Karpas-422 (cell line): Measurements from ENCODE around the gene MAP7D1. TPM values are rescaled to one million over a fixed set of nuclear protein-coding genes. Genes with fewer than 3 reads are reported as not detected.

Experiments used
- DNase-seq: peaks from one replicate; pipeline ENCODE4 v3.0.0-alpha.2; 2015
- H2AFZ ChIP-seq: fragments of 200-600 bp; sonication (generic); 2 replicates; pipeline ENCODE4 v1.6.1; 2014; ENCODE audit warnings: antibody characterized with exemption, low read length, mixed read lengths
- H3K27ac ChIP-seq: fragments of 200-600 bp; sonication (generic); 2 replicates; pipeline ENCODE4 v1.5.1; 2014; ENCODE audit warnings: mild to moderate bottlenecking, low read length, moderate library complexity
- H3K27me3 ChIP-seq: fragments of 200-600 bp; sonication (generic); 2 replicates; pipeline ENCODE4 v1.6.1; 2014; ENCODE audit warnings: low read length, mixed read lengths
- H3K36me3 ChIP-seq: fragments of 200-600 bp; sonication (generic); 2 replicates; pipeline ENCODE4 v1.6.1; 2014; ENCODE audit warnings: low read length, mixed read lengths; ENCODE audit not compliant: insufficient read depth
- H3K4me1 ChIP-seq: fragments of 200-600 bp; sonication (generic); 2 replicates; pipeline ENCODE4 v1.6.1; 2014; ENCODE audit warnings: mild to moderate bottlenecking, low read length, mixed read lengths
- H3K4me2 ChIP-seq: fragments of 200-600 bp; sonication (generic); 2 replicates; pipeline ENCODE4 v1.6.1; 2014; ENCODE audit warnings: low read length, low read depth, mild to moderate bottlenecking; ENCODE audit not compliant: poor library complexity, severe bottlenecking
- H3K4me3 ChIP-seq: fragments of 200-600 bp; sonication (generic); 2 replicates; pipeline ENCODE4 v1.5.1; 2014; ENCODE audit warnings: mild to moderate bottlenecking, antibody characterized with exemption, low read length, mixed read lengths
- H3K79me2 ChIP-seq: fragments of 200-600 bp; sonication (generic); 2 replicates; pipeline ENCODE4 v1.6.1; 2014; ENCODE audit warnings: mild to moderate bottlenecking, low read length, mixed read lengths
- H3K9ac ChIP-seq: fragments of 200-600 bp; sonication (generic); 2 replicates; pipeline ENCODE4 v1.6.0; 2014; ENCODE audit warnings: low read length
- H3K9me2 ChIP-seq: fragments of 200-600 bp; sonication (generic), shearing (Covaris generic); replicated peaks from 2 replicates; pipeline ENCODE4 v1.6.0; 2014; ENCODE audit warnings: mild to moderate bottlenecking, low read length, moderate library complexity; ENCODE audit not compliant: insufficient read depth
- H3K9me3 ChIP-seq: fragments of 300-700, 200-600 bp; sonication (generic); 2 replicates; pipeline ENCODE4 v1.6.1; 2014; ENCODE audit warnings: low read length, mixed read lengths
- H4K20me1 ChIP-seq: fragments of 200-600 bp; sonication (generic); 2 replicates; pipeline ENCODE4 v1.6.1; 2014; ENCODE audit warnings: mild to moderate bottlenecking, antibody characterized with exemption, low read length, low read depth; ENCODE audit not compliant: insufficient read depth
- total RNA-seq: library from RNA; depleted of rRNA; stranded (reverse); fragments of >200 nt; shearing (Covaris generic); gene quantifications from 2 replicates; pipeline ENCODE4 v1.2.3, GENCODE V29; 2014; ENCODE audit warnings: low replicate concordance; rRNA removed

MAP7D1 gene
- 24.1 and 87.3 TPM in 2 replicates for total RNA-seq

- Histone ChIP-seq H2AFZ (peak within 1 kb of the TSS; percentile 93), H3K27ac (peak within 1 kb of the TSS; percentile 81), H3K4me3 (peak within 1 kb of the TSS; percentile 98), H4K20me1 (peaks cover 18% of the 10 kb centered on the region), H3K27me3 (no peaks in the 10 kb centered on the region), H3K36me3 (0 out of 2 replicates have a peak, but pooled peaks cover 6% of the 10 kb centered on the region), H3K9ac (peak within 1 kb of the TSS; percentile 99), H3K4me1 (peaks cover 57% of the 10 kb centered on the region), H3K9me3 (no peaks in the 10 kb centered on the region), H3K79me2 (peaks cover 45% of the 10 kb centered on the region), H3K4me2 (peak within 1 kb of the TSS; percentile 98), H3K9me2 (no peaks in the 10 kb centered on the region)
- peak; percentile 92 for DNase-seq
Observed at GRCh38 chr1:36155408-36156328, at the start of gene MAP7D1. Gene MAP7D1 (plus strand): TSS chr1:36156160. CDS start chr1:36156418, 258 bp downstream.

GRCh38 chr1:36106269-36106668 is 49.7 kb upstream of the MAP7D1 start:
- H2AFZ ChIP-seq, result no peak overlapping the region
- no peak overlapping the region for H3K9ac ChIP-seq
- no peaks in the 10 kb centered on the region for H3K79me2 ChIP-seq
- no peak overlapping the region for H3K27ac ChIP-seq
- no peak overlapping the region for H3K4me3 ChIP-seq
- no peaks in the 10 kb centered on the region for H4K20me1 ChIP-seq
- no peaks in the 10 kb centered on the region for H3K9me2 ChIP-seq
- no peaks in the 10 kb centered on the region for H3K9me3 ChIP-seq
- H3K4me2 ChIP-seq, result no peak overlapping the region
- no peaks in the 10 kb centered on the region for H3K4me1 ChIP-seq
- no peaks in the 10 kb centered on the region for H3K36me3 ChIP-seq
- H3K27me3 ChIP-seq, result no peaks in the 10 kb centered on the region
- DNase-seq, result no peak

GRCh38 chr1:36107394-36107793 is 48.6 kb upstream of the MAP7D1 start:
- Histone ChIP-seq H2AFZ (no peak overlapping the region), H3K9me3 (no peaks in the 10 kb centered on the region), H3K27ac (no peak overlapping the region), H3K27me3 (no peaks in the 10 kb centered on the region), H4K20me1 (no peaks in the 10 kb centered on the region), H3K4me3 (no peak overlapping the region), H3K4me2 (no peak overlapping the region), H3K9me2 (no peaks in the 10 kb centered on the region), H3K9ac (no peak overlapping the region), H3K36me3 (no peaks in the 10 kb centered on the region), H3K4me1 (no peaks in the 10 kb centered on the region), H3K79me2 (no peaks in the 10 kb centered on the region)
- DNase-seq, result no peak

GRCh38 chr1:36108314-36108713 is 47.6 kb upstream of the MAP7D1 start:
- H3K4me2 ChIP-seq, result no peak overlapping the region
- no peak overlapping the region for H3K9ac ChIP-seq
- H3K27ac ChIP-seq, result no peak overlapping the region
- H3K4me1 ChIP-seq, result no peaks in the 10 kb centered on the region
- no peaks in the 10 kb centered on the region for H3K27me3 ChIP-seq
- H3K36me3 ChIP-seq, result no peaks in the 10 kb centered on the region
- H3K9me3 ChIP-seq, result no peaks in the 10 kb centered on the region
- H3K9me2 ChIP-seq, result no peaks in the 10 kb centered on the region
- no peak for DNase-seq
- H4K20me1 ChIP-seq, result 0 out of 2 replicates have a peak, but pooled peaks cover 3% of the 10 kb centered on the region
- H3K4me3 ChIP-seq, result no peak overlapping the region
- no peaks in the 10 kb centered on the region for H3K79me2 ChIP-seq
- H2AFZ ChIP-seq, result no peak overlapping the region

- no peak for DNase-seq
- no peak overlapping the region for H3K4me3 ChIP-seq
- no peaks in the 10 kb centered on the region for H3K79me2 ChIP-seq
- H4K20me1 ChIP-seq, result 0 out of 2 replicates have a peak, but pooled peaks cover 3% of the 10 kb centered on the region
- no peak overlapping the region for H3K27ac ChIP-seq
- no peaks in the 10 kb centered on the region for H3K4me1 ChIP-seq
- H3K36me3 ChIP-seq, result no peaks in the 10 kb centered on the region
- H2AFZ ChIP-seq, result no peak overlapping the region
- H3K9me3 ChIP-seq, result no peaks in the 10 kb centered on the region
- H3K4me2 ChIP-seq, result no peak overlapping the region
- no peak overlapping the region for H3K9ac ChIP-seq
- no peaks in the 10 kb centered on the region for H3K9me2 ChIP-seq
- no peaks in the 10 kb centered on the region for H3K27me3 ChIP-seq
Observed at GRCh38 chr1:36109041-36109679, 46.8 kb upstream of the MAP7D1 start.

- H3K4me3 ChIP-seq, result no peak overlapping the region
- no peak overlapping the region for H3K4me2 ChIP-seq
- H3K9me3 ChIP-seq, result no peaks in the 10 kb centered on the region
- H3K27me3 ChIP-seq, result no peaks in the 10 kb centered on the region
- no peak for DNase-seq
- H3K36me3 ChIP-seq, result no peaks in the 10 kb centered on the region
- H3K79me2 ChIP-seq, result no peaks in the 10 kb centered on the region
- no peaks in the 10 kb centered on the region for H3K4me1 ChIP-seq
- 0 out of 2 replicates have a peak, but pooled peaks cover 3% of the 10 kb centered on the region for H4K20me1 ChIP-seq
- no peak overlapping the region for H2AFZ ChIP-seq
- H3K9me2 ChIP-seq, result no peaks in the 10 kb centered on the region
- no peak overlapping the region for H3K9ac ChIP-seq
- H3K27ac ChIP-seq, result no peak overlapping the region
Observed at GRCh38 chr1:36111151-36111550, 44.8 kb upstream of the MAP7D1 start.

- no peaks in the 10 kb centered on the region for H3K9me2 ChIP-seq
- H3K27ac ChIP-seq, result no peak overlapping the region
- H3K27me3 ChIP-seq, result no peaks in the 10 kb centered on the region
- H2AFZ ChIP-seq, result no peak overlapping the region
- H3K79me2 ChIP-seq, result no peaks in the 10 kb centered on the region
- H4K20me1 ChIP-seq, result 0 out of 2 replicates have a peak, but pooled peaks cover 3% of the 10 kb centered on the region
- no peak overlapping the region for H3K4me2 ChIP-seq
- no peaks in the 10 kb centered on the region for H3K36me3 ChIP-seq
- H3K9ac ChIP-seq, result no peak overlapping the region
- no peaks in the 10 kb centered on the region for H3K4me1 ChIP-seq
- no peaks in the 10 kb centered on the region for H3K9me3 ChIP-seq
- H3K4me3 ChIP-seq, result no peak overlapping the region
- DNase-seq, result no peak
Observed at GRCh38 chr1:36112823-36113222, 43.1 kb upstream of the MAP7D1 start.

- Histone ChIP-seq H3K9me2 (no peaks in the 10 kb centered on the region), H3K9ac (no peak overlapping the region), H3K9me3 (no peaks in the 10 kb centered on the region), H3K4me2 (no peak overlapping the region), H3K27me3 (no peaks in the 10 kb centered on the region), H3K4me3 (no peak overlapping the region), H2AFZ (no peak overlapping the region), H3K79me2 (no peaks in the 10 kb centered on the region), H3K27ac (no peak overlapping the region), H4K20me1 (0 out of 2 replicates have a peak, but pooled peaks cover 3% of the 10 kb centered on the region), H3K36me3 (no peaks in the 10 kb centered on the region), H3K4me1 (no peaks in the 10 kb centered on the region)
- no peak for DNase-seq
Observed at GRCh38 chr1:36114371-36114770, 41.6 kb upstream of the MAP7D1 start.
